NCI-H526 treated with DMSO at 0.1 percent for 48 hours (cell line): ENCODE data around the gene SAAL1.

Experiments
- DNase-seq: peaks from one replicate; lab custom pipeline; 2025; lab: John Stamatoyannopoulos, UW

The SAAL1 gene

DNA sequence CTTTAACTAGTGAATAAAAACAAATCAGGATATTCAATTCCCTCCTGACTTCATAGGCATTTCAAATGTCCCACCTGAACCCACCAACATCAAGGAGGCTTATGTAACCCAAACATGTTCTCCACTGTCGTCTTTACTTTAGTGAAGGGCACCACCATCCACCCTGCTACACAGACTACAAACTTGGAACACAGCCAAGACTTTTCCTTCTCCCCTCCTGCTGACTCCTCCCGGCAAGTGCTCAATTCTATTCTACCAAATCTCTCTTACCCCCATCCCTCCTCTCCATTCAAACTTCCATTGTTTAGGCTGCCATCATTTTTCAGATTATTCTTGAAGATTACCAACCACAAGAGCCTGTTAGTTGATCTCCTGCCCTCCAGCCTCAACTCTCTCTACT lies 24.3 kb downstream of the SAAL1 start:
- no peak for DNase-seq

DNA sequence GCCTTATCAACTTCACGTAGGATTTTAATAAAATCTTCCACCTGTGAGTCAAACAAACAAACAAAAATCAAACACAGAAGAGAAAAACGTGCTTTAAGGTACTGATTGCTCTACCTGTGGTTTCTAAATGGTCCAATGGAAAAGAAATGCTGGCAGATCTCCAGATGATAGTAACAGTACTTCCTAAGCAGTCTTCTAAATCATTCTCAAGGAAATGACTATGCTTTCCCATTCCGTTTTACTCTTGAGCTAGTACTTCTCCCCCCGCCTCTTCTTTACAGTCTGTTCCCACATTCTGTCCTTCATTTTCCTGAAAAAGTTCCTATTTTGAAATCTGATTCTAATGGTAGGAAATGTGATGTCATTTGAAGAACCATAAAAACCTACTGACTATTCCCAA lies 25.4 kb downstream of the SAAL1 start:
- DNase-seq = no peak

DNA sequence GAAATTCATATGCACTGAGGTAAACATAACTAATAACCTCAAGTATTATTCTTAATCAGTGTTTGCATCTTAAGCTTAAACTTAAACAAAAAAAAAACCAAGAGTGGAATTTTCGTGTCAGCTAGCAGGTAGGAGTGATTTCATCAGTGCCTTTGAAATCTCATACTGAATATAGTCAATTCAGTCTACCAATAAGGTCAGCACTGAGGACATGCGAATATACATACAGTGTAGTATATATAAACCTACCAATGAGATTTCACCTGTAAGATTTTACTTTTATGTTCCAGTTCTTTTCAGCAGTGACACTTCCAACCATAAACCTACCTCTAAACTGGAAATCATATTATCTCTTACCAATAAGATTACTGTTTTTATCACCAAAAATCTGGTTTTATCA lies 27.0 kb downstream of the SAAL1 start:
- DNase-seq = no peak

DNA sequence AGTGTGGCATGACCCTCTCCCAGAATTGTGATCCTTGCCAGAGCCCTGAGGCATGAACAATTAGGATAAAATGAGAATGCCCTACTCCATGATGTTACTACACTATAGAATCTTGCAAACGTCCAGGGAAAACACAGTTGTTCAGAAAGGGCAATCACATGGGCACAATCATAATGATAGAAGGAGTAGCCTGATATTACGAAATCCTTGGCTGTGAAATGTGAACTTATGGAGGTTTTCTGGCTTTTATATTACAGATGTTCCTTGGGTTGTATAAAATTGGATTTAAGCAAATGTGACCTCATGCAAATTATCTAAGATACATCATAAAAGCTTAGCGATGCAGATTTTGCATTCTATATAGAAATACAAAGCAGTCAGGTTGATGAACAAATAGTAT lies 30.4 kb downstream of the SAAL1 start:
- DNase-seq = peak; percentile 60

DNA sequence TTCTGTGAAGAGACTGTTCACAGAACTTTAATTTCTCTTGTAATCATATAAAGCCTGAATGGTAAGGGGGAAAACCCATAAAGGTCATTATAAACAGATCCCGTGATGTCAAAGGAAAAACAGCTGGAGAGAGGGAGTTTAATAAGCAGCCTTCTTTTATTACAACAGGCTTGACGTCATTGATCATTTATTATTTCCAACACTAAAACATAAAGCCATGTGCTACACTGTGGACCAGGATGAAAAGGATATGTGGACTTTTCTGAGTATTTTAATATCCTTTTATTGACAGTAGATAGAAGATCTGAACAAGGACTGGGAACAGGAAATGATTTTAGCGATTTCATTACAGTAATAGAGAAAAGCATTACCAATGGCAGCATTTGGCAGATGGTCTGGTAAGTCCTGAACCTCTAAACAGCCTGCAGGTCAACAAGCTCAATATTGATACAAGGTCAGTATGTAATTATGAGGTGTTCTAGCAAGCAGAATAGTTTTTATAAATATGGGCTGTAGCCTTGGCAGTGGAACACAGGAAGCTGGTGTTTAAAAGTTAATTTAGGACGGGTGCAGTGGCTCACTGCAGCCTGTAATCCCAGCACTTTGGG lies 34.7 kb downstream of the SAAL1 start:
- DNase-seq = no peak

DNA sequence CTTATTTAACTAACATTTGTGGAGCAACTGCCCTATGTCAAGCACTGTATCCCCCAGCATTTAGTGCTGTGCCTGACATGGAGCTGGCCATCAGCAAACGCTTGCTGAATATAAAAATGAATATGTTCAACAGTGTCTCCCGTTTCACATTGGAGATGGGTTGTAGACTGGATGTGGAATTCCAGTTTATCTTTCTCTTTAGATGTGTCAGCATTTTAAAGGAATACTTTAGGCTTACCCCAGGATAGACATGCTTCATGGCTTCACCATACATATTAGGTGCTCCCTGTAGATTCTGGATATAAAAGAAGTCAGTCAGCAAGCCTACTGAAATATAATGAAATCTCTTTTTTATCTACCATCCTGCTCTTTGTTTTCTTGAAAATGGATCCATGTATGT lies 38.5 kb downstream of the SAAL1 start:
- DNase-seq = no peak

DNA sequence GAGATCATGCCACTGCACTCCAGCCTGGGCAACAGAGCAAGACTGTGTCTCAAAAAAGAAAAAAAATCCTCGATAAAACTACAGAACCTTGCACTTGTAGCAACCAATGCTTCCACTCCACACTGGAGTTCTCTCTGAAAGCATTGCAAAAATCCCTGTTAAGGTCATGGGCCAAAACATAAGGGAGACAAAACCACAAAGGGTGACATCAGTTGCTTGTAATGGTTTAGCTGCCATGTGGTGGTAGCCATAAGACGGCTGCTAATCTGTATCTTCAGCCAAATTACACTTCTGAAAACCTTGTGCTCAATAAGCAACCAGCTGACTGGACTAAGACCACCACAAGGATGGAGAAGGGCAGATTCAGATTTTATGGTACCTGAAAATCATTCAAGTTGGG lies 39.3 kb downstream of the SAAL1 start:
- DNase-seq = no peak

DNA sequence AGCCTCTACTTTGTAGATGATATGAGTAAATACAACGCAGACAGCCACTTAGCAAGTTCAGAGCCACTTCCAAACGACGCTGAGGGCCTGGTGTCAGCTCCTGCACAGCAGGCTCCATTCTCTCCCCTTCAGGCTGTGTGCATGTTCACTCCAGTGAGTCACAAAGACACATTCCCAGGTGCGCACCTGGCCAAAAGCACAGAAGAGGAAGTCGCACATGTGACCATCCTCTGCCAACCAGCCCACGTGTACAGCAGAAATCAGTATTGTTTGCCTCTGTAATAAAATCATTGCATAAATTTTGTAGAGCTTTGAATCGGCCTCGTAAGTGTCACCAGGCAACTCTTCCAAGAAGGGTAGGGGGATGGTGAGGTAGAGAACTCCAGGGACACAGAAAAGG lies 40.3 kb downstream of the SAAL1 start:
- DNase-seq = no peak

DNA sequence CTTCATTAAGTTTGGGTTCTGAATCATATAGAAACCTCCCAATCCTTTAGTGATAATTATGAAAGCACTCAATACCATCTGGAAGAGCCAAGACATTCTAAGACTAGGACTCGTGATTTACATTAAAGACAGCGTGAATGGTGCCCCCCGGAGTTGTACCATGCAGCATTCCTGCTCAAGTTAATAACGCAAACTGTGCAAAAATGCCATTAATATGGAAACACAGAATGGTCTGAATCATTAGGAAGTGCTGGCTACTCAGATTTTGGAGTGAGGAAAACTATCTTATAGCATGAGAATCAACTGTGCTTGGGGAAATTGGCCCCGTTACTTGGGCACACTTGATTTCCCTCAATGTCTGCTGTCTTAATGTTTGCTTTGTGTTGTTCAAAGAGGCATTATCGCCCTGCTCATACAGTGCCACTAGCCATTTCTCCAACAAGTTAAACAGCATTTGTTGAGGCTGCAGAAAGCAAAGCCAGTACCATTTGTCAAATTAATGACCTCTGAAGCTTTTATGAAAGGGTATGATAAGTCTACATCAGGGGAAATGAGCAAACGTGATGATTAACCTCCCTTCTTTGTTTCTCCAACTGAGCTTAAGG lies 41.3 kb downstream of the SAAL1 start:
- DNase-seq = no peak

DNA sequence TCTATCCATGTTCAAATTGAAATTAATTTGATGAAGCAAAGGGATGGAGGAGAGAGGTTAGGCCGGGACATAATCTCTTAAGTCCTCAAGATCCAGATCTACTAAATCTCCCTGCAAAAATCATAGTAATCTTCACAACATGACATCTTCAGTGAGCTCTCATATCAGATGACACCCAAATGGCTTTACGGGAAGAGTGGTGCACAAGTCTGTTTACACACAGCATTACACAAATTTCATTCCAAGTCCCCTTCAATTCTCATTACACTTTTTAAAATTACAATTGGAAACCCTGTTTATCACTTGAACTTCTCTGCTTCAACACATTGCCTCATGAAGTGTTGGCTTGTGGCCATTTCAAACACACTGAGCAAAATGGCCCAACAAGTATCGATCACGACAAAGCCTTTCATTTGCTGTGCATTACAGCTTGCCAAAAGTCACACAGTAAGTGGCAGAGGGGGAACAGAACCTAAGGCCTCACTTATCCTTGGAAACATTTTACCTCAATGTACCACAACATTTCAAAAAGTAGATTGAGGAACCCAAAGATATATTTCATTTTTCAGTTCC lies 41.9 kb downstream of the SAAL1 start:
- DNase-seq = no peak

DNA sequence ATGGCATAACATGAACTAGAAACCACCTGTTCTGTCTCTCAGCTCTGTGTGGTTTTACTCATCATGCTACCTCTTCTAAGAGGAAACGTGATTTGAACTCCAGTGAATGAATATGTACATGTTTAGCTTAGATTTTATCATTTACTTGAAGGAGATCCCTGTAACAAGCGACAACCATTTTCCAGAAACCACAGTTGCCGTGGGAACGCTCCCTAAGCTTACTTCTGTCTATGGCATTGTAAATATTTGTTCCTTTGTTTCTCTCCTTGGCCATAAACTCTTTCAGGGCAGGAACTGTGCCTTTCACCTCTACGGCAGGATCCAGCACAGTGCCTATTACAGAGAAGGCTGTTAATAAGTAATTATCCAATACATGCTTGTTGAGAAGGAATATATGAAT lies 42.8 kb downstream of the SAAL1 start:
- DNase-seq = no peak

DNA sequence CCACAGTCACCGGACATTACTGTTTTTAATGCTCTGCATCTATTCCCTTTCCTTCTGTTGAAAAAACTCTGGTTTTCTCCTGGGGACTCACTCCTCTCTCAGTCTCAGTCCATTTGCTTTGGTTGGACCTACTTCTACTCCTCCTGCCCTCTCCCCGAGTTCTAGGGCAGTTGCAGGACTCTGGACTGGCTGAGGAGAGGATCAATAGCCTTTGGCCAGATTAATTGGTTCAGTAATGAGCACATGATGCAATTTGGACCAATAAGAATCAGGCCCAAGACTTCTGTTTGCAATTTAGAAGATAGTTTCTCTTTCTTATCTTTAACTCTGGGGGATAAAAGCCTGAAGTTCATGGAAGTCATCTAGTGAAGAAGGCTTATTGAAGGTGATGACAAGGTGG lies 44.5 kb downstream of the SAAL1 start:
- DNase-seq = no peak

DNA sequence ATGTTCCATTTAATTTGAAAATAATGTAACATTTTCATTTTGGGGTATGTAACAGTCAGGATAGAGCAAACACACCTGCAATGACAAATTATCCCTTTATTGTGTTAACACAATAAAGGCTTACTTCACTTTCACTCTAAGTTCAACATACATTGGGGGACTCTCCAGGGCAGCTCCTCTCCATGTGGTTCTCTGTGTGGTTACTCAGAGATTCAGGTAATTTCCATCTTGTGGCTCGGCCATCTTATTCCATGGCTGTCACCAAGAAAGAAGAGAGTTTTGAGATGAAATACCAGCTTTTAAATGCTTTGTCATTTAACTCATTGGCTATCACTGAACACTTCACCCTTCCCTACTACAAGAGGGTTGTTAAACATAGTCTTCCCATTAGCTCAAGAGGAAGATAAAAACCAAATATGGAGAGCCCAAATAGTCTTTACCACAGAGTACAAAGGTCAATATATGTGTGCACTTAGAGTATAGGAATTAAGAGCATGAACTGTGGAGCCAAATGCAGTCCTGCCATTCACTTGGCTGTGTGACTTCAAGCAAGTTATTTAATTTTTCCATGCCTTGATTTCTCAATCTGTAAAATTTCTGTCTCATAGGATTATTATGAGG lies 49.2 kb downstream of the SAAL1 start:
- DNase-seq = no peak

DNA sequence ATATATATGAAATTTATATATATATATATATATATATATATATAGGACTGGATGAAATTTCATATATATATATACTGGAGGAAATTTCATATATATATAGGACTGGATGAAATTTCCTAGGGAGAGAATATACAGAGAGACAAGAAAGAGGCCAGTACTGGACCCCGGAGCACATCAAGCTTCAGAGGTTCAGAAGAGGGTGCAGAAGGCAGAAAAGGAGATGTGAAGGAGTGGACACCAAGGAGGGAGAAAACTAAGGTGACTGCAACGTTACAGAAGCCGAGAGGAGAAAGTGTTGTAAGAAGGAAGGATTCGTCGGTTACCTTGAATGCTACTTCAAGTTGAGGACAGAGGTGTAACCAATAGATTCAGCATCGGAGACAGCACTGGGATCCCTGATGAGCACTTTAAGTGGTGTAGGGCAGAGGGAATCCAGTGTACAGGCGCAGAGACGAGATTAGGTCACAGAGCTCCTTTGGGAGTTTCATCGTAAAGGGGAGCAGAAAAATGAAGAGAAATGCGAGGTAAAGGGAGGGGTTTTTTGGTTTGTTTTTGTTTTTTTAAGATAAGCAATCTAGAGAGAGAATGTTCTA lies 51.3 kb downstream of the SAAL1 start:
- no peak for DNase-seq

DNA sequence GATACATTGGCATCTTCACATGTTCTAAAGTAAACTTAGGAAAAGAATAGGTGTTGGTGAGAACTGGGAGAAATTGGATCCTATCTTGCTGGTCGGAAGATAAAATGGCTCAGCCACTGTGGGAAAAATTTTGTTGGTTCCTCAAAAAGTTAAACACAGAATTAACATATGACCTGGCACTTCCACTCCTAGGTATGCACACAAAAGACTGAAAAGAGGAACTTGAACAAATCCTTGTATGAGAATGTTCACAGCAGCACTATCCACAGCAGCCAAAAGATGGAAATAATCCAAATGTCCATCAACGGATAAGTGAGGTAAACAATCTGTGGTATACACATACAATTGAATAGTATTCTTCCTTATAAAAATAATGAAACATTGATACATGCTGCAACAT lies 55.0 kb downstream of the SAAL1 start:
- no peak for DNase-seq

DNA sequence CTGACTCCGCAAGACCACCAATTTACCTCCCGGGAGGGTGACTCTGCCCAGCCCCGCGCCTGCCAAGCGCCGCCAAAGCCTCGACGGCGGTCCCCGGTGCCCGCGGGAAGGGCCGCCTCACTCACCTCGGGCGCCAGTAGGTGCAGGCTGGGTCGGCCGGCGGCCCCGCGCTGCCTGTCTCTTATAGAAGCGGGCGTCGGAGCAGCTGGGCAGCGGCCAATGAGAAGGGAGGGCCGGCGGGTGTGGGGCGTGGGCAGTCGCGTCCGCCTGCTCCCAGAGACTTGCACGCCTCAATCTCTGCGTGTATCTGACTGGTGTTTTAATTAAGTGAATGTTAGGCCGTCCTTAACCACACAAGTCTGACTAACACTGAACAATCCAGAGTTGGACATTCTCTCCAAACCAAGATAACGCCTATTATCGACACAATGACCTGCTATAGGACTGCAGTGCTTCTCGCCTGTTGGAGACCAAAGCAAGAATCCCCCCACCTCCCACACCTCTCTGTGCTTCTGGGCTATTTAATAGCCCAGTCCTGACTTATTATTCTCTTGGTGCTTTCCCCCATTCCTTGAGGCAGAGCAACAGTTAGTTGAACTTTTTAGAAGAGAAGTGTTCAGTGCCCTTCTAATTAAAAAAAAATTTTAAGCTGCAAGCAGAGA lies 59.6 kb downstream of the SAAL1 start, which contains the start of gene TPH1:
Gene TPH1 (minus strand): TSS at position 154 of the 662 bp plus-strand sequence. CDS start 5,507 bp downstream, outside the sequence.
- no peak for DNase-seq

DNA sequence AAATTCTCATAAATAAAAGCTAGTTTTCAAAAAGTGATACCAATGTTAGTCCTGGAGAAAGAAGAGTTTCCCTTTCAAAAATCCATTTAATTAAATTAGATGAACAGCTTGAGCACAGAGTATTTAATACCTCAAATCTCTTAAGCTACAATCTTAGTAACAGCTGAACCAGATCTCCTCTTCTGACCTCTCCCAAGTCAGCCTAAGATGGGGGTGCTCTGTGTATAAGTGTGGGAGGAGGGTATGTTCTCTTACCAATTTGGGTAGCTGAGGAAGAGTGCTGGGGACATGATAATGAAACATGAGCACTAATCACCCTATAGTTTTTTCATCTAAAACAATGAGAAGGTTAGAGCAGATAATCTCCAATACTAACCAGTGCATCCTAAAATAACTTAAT lies 69.4 kb downstream of the SAAL1 start:
- DNase-seq = no peak
